Common myeloid progenitor, CD34-positive (primary cell): ENCODE results near the gene KIAA0513.

Experiments
- CTCF ChIA-PET: fragments of 350-600 bp; sonication (Branson Sonifier 250); formaldehyde crosslinking; loops from one replicate; lab custom pipeline; 2021; ENCODE audit warnings: antibody characterized with exemption; lab: Charles Lee
- POLR2A ChIA-PET: fragments of 350-600 bp; sonication (Branson Sonifier 250); formaldehyde crosslinking; loops from one replicate; lab custom pipeline; 2021; ENCODE audit warnings: antibody characterized with exemption; lab: Charles Lee
- DNase-seq, 3 donors: peaks; one replicate each; pipeline versions ENCODE4 v3.0.0 to v3.0.0-alpha.2; 2013
- H3K27ac ChIP-seq, 2 experiments: 1 replicate in 1 of 2; 2 replicates in 1 of 2; pipeline ENCODE4 v1.7.0; 2013; ENCODE audit warnings: inconsistent platforms in 2 of 2, low read length in 2 of 2, mild to moderate bottlenecking in 2 of 2, low read depth in 1 of 2, moderate library complexity in 1 of 2; ENCODE audit not compliant: severe bottlenecking in 2 of 2, insufficient read depth in 1 of 2, poor library complexity in 1 of 2
- H3K27me3 ChIP-seq, 5 experiments: replicated peaks in 2 of 5; 1 replicate in 3 of 5; 2 replicates in 2 of 5; pipeline versions ENCODE4 v1.6.1 to v1.7.0; 2013; ENCODE audit warnings: low read length in 4 of 5, mild to moderate bottlenecking in 2 of 5, moderate library complexity in 2 of 5, inconsistent platforms in 1 of 5; ENCODE audit not compliant: insufficient read depth in 5 of 5, control insufficient read depth in 4 of 5
- H3K36me3 ChIP-seq, 4 experiments: 1 replicate in 2 of 4; 2 replicates in 2 of 4; pipeline versions ENCODE4 v1.6.1 to v1.7.0; 2013; ENCODE audit warnings: low read length in 3 of 4, control low read depth in 1 of 4, mild to moderate bottlenecking in 1 of 4; ENCODE audit not compliant: control insufficient read depth in 4 of 4, insufficient read depth in 4 of 4
- H3K4me1 ChIP-seq, 4 experiments: 1 replicate in 3 of 4; 2 replicates in 1 of 4; pipeline versions ENCODE4 v1.6.1 to v1.7.1; 2013; ENCODE audit warnings: low read length in 3 of 4, mild to moderate bottlenecking in 3 of 4, control low read depth in 1 of 4, inconsistent platforms in 1 of 4, moderate library complexity in 1 of 4; ENCODE audit not compliant: control insufficient read depth in 4 of 4, insufficient read depth in 4 of 4; ENCODE audit errors: control extremely low read depth in 1 of 4
- H3K4me3 ChIP-seq, 7 experiments: 1 replicate in 4 of 7; 2 replicates in 3 of 7; pipeline versions ENCODE4 v1.5.1 to v1.7.0; 2013; ENCODE audit warnings: mild to moderate bottlenecking in 7 of 7, low read length in 6 of 7, moderate library complexity in 6 of 7, inconsistent platforms in 2 of 7, low read depth in 2 of 7, control low read depth in 1 of 7; ENCODE audit not compliant: insufficient read depth in 4 of 7, control insufficient read depth in 1 of 7; ENCODE audit errors: extremely low read depth in 1 of 7
- H3K9me3 ChIP-seq, 5 experiments: 1 replicate in 4 of 5; 2 replicates in 1 of 5; pipeline versions ENCODE4 v1.6.1 to v1.7.1; 2013; ENCODE audit warnings: low read length in 4 of 5, mild to moderate bottlenecking in 2 of 5, inconsistent platforms in 1 of 5, low read depth in 1 of 5, moderate library complexity in 1 of 5; ENCODE audit not compliant: control insufficient read depth in 4 of 5, insufficient read depth in 2 of 5; ENCODE audit errors: control extremely low read depth in 1 of 5
- WGBS: methylation state at CpG from one replicate; pipeline ENCODE4 v1.1.5; 2013; ENCODE audit not compliant: insufficient coverage; 5-methylcytosine and 5-hydroxymethylcytosine counted together

KIAA0513 gene

GRCh38 chr16:85085721-85086120 lies 58.1 kb downstream of the KIAA0513 start:
- POLR2A ChIA-PET: no interaction called here
- WGBS: 96% methylated on average over 8 of the region's 17 CpGs
- no peak for DNase-seq
- Histone ChIP-seq H3K36me3 (no peaks in the 10 kb centered on the region), H3K9me3 (no peaks in the 10 kb centered on the region), H3K4me3 (no peak overlapping the region), H3K27me3 (peaks cover 0 to 8% (median 0%) of the 10 kb centered on the region in 5 experiments), H3K4me1 (peaks cover 0 to 54% (median 27%) of the 10 kb centered on the region in 4 experiments), H3K27ac (no peak overlapping the region)
- CTCF ChIA-PET: interaction anchor here (0.8 to 4.2 kb wide), 12 partner anchors 11 to 113 kb away, joined by 3 to 26 read pairs (median 6); partner anchors contain the start of gene KIAA0513

- CTCF ChIA-PET: interaction anchor here (0.5 to 4.2 kb wide), 34 partner anchors 9 to 901 kb away, joined by 3 to 26 read pairs (median 5); partner anchors contain the start of genes CIBAR2 and KIAA0513
- WGBS: 73% methylated on average over 30 of the region's 37 CpGs
- Histone ChIP-seq H3K4me1 (peaks cover 0 to 58% (median 28%) of the 10 kb centered on the region in 4 experiments), H3K36me3 (no peaks in the 10 kb centered on the region), H3K27ac (no peak overlapping the region), H3K27me3 (peaks cover 0 to 8% (median 0%) of the 10 kb centered on the region in 5 experiments), H3K4me3 (no peak overlapping the region), H3K9me3 (no peaks in the 10 kb centered on the region)
- peak; percentile 67 to 87 (median 83) for DNase-seq
- POLR2A ChIA-PET: interaction anchor here (0.6 kb wide), 1 partner anchor 114 kb away, joined by 6 read pairs; no protein-coding TSS in a partner anchor
Observed at GRCh38 chr16:85086347-85087291, 59.0 kb downstream of the KIAA0513 start.

- WGBS: 96% methylated on average over 19 of the region's 21 CpGs
- ChIA-PET POLR2A (no interaction called here), CTCF (interaction anchor here (1.0 to 2.1 kb wide), 6 partner anchors 62 to 115 kb away, joined by 3 to 11 read pairs (median 5); no protein-coding TSS in a partner anchor)
- no peak overlapping the region for H3K27ac ChIP-seq
- H3K27me3 ChIP-seq: peaks cover 0 to 1% (median 0%) of the 10 kb centered on the region in 5 experiments
- no peaks in the 10 kb centered on the region for H3K36me3 ChIP-seq
- no peak for DNase-seq
- H3K4me1 ChIP-seq: peaks cover 0 to 45% (median 18%) of the 10 kb centered on the region in 4 experiments
- H3K9me3 ChIP-seq: no peaks in the 10 kb centered on the region
- no peak overlapping the region for H3K4me3 ChIP-seq
Observed at GRCh38 chr16:85087899-85088569, 60.4 kb downstream of the KIAA0513 start.

GRCh38 chr16:85088570-85089199 lies 61.1 kb downstream of the KIAA0513 start:
- H3K36me3 ChIP-seq: no peaks in the 10 kb centered on the region
- no peaks in the 10 kb centered on the region for H3K9me3 ChIP-seq
- peaks cover 0 to 39% (median 12%) of the 10 kb centered on the region in 4 experiments for H3K4me1 ChIP-seq
- no peak overlapping the region for H3K4me3 ChIP-seq
- no peaks in the 10 kb centered on the region for H3K27me3 ChIP-seq
- DNase-seq: peak in 1 of 3 donors; percentile 48
- ChIA-PET POLR2A (no interaction called here), CTCF (interaction anchor here (1.2 kb wide), 1 partner anchor 63 kb away, joined by 3 read pairs; no protein-coding TSS in a partner anchor)
- WGBS: 86% methylated on average over 26 of the region's 31 CpGs
- H3K27ac ChIP-seq: no peak overlapping the region

GRCh38 chr16:85089525-85089924 lies 61.9 kb downstream of the KIAA0513 start:
- Histone ChIP-seq H3K27me3 (no peaks in the 10 kb centered on the region), H3K4me3 (no peak overlapping the region), H3K9me3 (no peaks in the 10 kb centered on the region), H3K36me3 (no peaks in the 10 kb centered on the region), H3K27ac (no peak overlapping the region), H3K4me1 (peaks cover 0 to 33% (median 9%) of the 10 kb centered on the region in 4 experiments)
- no peak for DNase-seq
- ChIA-PET CTCF (interaction anchor here (0.9 to 1.2 kb wide), 2 partner anchors 9 to 63 kb away, joined by 3 to 5 read pairs; no protein-coding TSS in a partner anchor), POLR2A (no interaction called here)
- 97% methylated on average over 14 of the region's 16 CpGs for WGBS

GRCh38 chr16:85090181-85090580 lies 62.6 kb downstream of the KIAA0513 start:
- Histone ChIP-seq H3K36me3 (no peaks in the 10 kb centered on the region), H3K4me3 (no peak overlapping the region), H3K27ac (no peak overlapping the region), H3K9me3 (no peaks in the 10 kb centered on the region), H3K27me3 (no peaks in the 10 kb centered on the region), H3K4me1 (peaks cover 0 to 30% (median 6%) of the 10 kb centered on the region in 4 experiments)
- WGBS: 94% methylated on average over 10 of the region's 13 CpGs
- ChIA-PET CTCF (interaction anchor here (0.9 to 2.3 kb wide), 6 partner anchors 10 to 119 kb away, joined by 3 to 7 read pairs (median 4); partner anchors contain the start of gene KIAA0513), POLR2A (no interaction called here)
- DNase-seq: no peak
